ENCODE results near the gene TRIM37. TPM values are rescaled to one million over a fixed set of nuclear protein-coding genes. Genes with fewer than 3 reads are reported as not detected.

The TRIM37 gene
- total RNA-seq, 1 donor from 2014 or later: 86.4 TPM

DNA sequence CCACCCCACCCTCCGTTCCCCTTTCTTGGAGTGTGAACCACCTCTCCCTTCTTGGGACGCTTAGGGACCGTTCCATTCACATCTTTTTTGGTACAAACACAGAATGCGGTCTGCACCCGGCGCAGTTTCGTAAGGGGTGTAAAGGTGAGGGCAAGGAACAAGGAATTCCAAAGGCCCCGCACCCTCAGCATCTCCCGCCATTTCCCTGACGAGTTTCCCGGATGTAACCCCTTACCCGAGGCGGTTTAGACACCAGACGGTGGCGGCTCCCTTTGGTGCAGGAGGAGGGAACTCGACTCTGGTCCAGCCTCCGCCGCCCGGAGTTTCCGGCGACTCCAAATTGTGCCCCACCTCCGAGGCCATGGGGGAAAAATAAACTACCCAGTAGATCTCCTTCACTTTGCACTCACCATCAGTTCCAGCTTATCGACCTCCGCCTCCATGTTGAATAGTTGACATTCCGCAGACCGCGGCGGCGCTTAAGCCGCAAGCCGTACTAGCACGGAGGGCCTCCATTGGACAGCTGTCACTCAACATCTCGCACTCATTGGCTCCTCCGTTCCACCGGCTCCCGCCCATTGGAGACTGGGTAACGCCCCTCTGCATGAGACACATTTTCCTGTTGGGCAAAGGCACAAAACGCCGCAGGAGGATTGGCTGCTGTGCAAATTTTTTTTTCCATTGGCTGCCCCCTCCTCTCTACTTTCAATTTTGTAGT is 48.2 kb upstream of the TRIM37 start, which contains the start of gene SKA2:
Gene SKA2 (minus strand): TSS at position 466 of the 718 bp plus-strand sequence. CDS start 23 bp downstream, at position 443.
- Mint-ChIP-seq H3K4me3 (no peak within 1 kb of the TSS), H3K27me3 (ENCODE audit: insufficient read depth, low read depth) (peaks cover 3% of the 10 kb centered on the region), H3K27ac (no peak within 1 kb of the TSS), H3K4me1 (peaks cover 42% of the 10 kb centered on the region), H3K36me3 (peaks cover 9% of the 10 kb centered on the region), H3K9me3 (no peaks in the 10 kb centered on the region)
- Histone ChIP-seq H3K4me1 (peaks cover 47% of the 10 kb centered on the region), H3K27ac (peak within 1 kb of the TSS; percentile 98), H3K79me2 (ENCODE audit: low read depth) (peaks cover 92% of the 10 kb centered on the region), H3F3A (ENCODE audit: low read depth) (peaks cover 15% of the 10 kb centered on the region), H3K9me3 (ENCODE audit: low read depth) (no peaks in the 10 kb centered on the region), H3K4me2 (peak within 1 kb of the TSS; percentile 98), H2AFZ (replicated peaks) (peak within 1 kb of the TSS; percentile 79), H4K20me1 (ENCODE audit: low read depth) (peaks cover 32% of the 10 kb centered on the region), H3K4me3 (peak within 1 kb of the TSS; percentile 71), H3K9ac (peak within 1 kb of the TSS; percentile 85), H3K36me3 (no peaks in the 10 kb centered on the region), H3K27me3 (no peaks in the 10 kb centered on the region)
- TF ChIP-seq EZH2 (IDR thresholded peaks at IDR 0.05): no peak
- DNase-seq (ENCODE audit: low spot score): peak; percentile 99

DNA sequence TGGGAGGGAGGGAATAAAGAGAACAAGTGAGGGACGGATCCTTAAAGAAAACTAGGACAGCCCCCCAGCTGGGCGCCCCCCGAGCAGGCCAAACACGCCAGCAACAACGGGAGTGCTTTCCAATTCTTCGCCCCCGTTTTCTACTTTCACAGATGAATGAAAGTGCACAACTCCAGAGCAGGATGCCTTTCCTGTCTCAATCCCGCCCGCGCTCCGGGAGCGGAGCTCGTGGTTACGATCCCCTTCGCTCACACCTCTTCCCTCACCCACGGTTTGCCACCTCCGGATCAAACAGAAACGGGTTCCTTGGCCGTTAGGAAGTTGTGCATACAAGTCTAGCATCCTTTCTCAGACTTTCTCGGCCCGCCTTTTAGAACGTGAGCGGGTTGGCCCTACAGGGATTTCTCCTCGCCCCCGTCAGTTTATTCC is 47.6 kb upstream of the TRIM37 start:
- Histone ChIP-seq H3K9me3 (ENCODE audit: low read depth) (no peaks in the 10 kb centered on the region), H3K4me3 (peak overlapping the region; percentile 63), H2AFZ (replicated peaks) (peak overlapping the region; percentile 20), H3K4me2 (peak overlapping the region; percentile 98), H3K79me2 (ENCODE audit: low read depth) (peaks cover 92% of the 10 kb centered on the region), H3K4me1 (peaks cover 46% of the 10 kb centered on the region), H3K27me3 (no peaks in the 10 kb centered on the region), H3F3A (ENCODE audit: low read depth) (peaks cover 15% of the 10 kb centered on the region), H3K36me3 (no peaks in the 10 kb centered on the region), H3K27ac (peak overlapping the region; percentile 98), H4K20me1 (ENCODE audit: low read depth) (peaks cover 33% of the 10 kb centered on the region), H3K9ac (peak overlapping the region; percentile 85)
- Mint-ChIP-seq H3K4me3 (no peak overlapping the region), H3K9me3 (no peaks in the 10 kb centered on the region), H3K36me3 (peaks cover 13% of the 10 kb centered on the region), H3K27me3 (ENCODE audit: insufficient read depth, low read depth) (no peaks in the 10 kb centered on the region), H3K27ac (no peak overlapping the region), H3K4me1 (peaks cover 36% of the 10 kb centered on the region)
- no peak for TF ChIP-seq EZH2 (IDR thresholded peaks at IDR 0.05)
- TF ChIP-seq EZH2phosphoT487 (IDR thresholded peaks at IDR 0.05): no peak
- TF ChIP-seq, protein P1, sequence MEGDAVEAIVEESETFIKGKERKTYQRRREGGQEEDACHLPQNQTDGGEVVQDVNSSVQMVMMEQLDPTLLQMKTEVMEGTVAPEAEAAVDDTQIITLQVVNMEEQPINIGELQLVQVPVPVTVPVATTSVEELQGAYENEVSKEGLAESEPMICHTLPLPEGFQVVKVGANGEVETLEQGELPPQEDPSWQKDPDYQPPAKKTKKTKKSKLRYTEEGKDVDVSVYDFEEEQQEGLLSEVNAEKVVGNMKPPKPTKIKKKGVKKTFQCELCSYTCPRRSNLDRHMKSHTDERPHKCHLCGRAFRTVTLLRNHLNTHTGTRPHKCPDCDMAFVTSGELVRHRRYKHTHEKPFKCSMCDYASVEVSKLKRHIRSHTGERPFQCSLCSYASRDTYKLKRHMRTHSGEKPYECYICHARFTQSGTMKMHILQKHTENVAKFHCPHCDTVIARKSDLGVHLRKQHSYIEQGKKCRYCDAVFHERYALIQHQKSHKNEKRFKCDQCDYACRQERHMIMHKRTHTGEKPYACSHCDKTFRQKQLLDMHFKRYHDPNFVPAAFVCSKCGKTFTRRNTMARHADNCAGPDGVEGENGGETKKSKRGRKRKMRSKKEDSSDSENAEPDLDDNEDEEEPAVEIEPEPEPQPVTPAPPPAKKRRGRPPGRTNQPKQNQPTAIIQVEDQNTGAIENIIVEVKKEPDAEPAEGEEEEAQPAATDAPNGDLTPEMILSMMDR (IDR thresholded peaks at IDR 0.05): no peak
- DNase-seq (ENCODE audit: low spot score): peak; percentile 75

DNA sequence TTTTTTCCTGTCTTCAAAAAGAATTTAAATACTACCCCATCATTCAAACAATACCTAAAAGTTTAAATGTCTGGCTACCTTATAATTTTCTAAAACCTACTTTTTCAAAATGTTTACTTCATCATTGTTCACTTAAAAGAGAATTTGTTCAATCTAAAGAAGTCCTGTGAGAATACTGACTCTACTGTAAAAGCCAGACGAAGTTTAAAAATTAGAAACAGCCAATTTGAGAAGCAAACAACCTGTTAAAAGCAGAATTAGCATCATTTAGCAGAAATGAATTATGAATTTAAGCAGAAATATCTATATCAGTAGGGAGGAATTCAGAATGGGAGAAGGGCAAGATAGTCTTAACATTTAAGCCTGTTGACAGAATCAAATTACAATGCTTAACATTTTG is 46.2 kb upstream of the TRIM37 start:
- TF ChIP-seq, protein P1 (IDR thresholded peaks at IDR 0.05): no peak
- TF ChIP-seq EZH2phosphoT487 (IDR thresholded peaks at IDR 0.05): no peak
- no peak for TF ChIP-seq EZH2 (IDR thresholded peaks at IDR 0.05)
- H3K4me1 Mint-ChIP-seq: peaks cover 27% of the 10 kb centered on the region
- no peak for DNase-seq (ENCODE audit: low spot score)
- Histone ChIP-seq H3K27me3 (no peaks in the 10 kb centered on the region), H3K9me3 (ENCODE audit: low read depth) (no peaks in the 10 kb centered on the region), H3K4me2 (peak overlapping the region; percentile 98), H3F3A (ENCODE audit: low read depth) (peaks cover 15% of the 10 kb centered on the region), H3K9ac (peak overlapping the region; percentile 85), H3K36me3 (no peaks in the 10 kb centered on the region), H3K4me3 (peak overlapping the region; percentile 63), H3K4me1 (peaks cover 40% of the 10 kb centered on the region), H4K20me1 (ENCODE audit: low read depth) (peaks cover 40% of the 10 kb centered on the region), H2AFZ (replicated peaks) (no peak overlapping the region), H3K27ac (peak overlapping the region; percentile 98), H3K79me2 (ENCODE audit: low read depth) (peaks cover 92% of the 10 kb centered on the region)
- no peaks in the 10 kb centered on the region for H3K27me3 Mint-ChIP-seq (ENCODE audit: insufficient read depth, low read depth)
- H3K27ac Mint-ChIP-seq: no peak overlapping the region
- no peaks in the 10 kb centered on the region for H3K9me3 Mint-ChIP-seq
- H3K36me3 Mint-ChIP-seq: peaks cover 10% of the 10 kb centered on the region
- H3K4me3 Mint-ChIP-seq: no peak overlapping the region

DNA sequence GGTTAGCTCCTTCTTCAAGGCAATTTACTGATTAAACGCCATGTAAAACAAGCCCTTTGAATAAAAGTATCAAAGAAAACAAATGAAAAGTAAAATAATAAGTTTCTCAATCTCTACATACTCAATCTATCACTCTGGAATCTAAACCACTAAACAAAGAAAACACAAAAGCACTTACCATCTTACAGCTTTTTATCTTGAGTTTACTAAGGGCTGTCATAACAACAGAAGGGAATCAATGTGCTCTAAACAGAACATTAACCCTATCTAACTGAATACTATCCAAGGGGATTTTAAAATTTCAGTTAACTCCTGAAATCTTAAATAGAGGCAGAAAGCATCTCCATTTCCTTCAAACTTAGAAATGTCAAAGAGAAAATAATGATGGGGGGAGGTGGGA is 44.9 kb upstream of the TRIM37 start:
- no peaks in the 10 kb centered on the region for H3K9me3 Mint-ChIP-seq
- Histone ChIP-seq H3K4me3 (peak overlapping the region; percentile 63), H2AFZ (replicated peaks) (no peak overlapping the region), H3K9me3 (ENCODE audit: low read depth) (no peaks in the 10 kb centered on the region), H3K27ac (no peak overlapping the region), H3K27me3 (no peaks in the 10 kb centered on the region), H3K36me3 (no peaks in the 10 kb centered on the region), H3F3A (ENCODE audit: low read depth) (peaks cover 15% of the 10 kb centered on the region), H4K20me1 (ENCODE audit: low read depth) (peaks cover 53% of the 10 kb centered on the region), H3K4me1 (peaks cover 29% of the 10 kb centered on the region), H3K4me2 (peak overlapping the region; percentile 98), H3K79me2 (ENCODE audit: low read depth) (peaks cover 92% of the 10 kb centered on the region), H3K9ac (no peak overlapping the region)
- peak overlapping the region; percentile 9 for H3K27ac Mint-ChIP-seq
- TF ChIP-seq, protein P1 (IDR thresholded peaks at IDR 0.05): no peak
- TF ChIP-seq EZH2phosphoT487 (IDR thresholded peaks at IDR 0.05): no peak
- no peak for TF ChIP-seq EZH2 (IDR thresholded peaks at IDR 0.05)
- no peaks in the 10 kb centered on the region for H3K27me3 Mint-ChIP-seq (ENCODE audit: insufficient read depth, low read depth)
- DNase-seq (ENCODE audit: low spot score): no peak
- peaks cover 16% of the 10 kb centered on the region for H3K36me3 Mint-ChIP-seq
- H3K4me1 Mint-ChIP-seq: peaks cover 29% of the 10 kb centered on the region
- peak overlapping the region; percentile 73 for H3K4me3 Mint-ChIP-seq
